ENCODE data around the gene CCDC97.
"Not testable (repeated sequence)": the region's sequence is repeated elsewhere in the genome, so short reads cannot be mapped to it uniquely, and the experiment has no call there.

CCDC97 gene

DNA sequence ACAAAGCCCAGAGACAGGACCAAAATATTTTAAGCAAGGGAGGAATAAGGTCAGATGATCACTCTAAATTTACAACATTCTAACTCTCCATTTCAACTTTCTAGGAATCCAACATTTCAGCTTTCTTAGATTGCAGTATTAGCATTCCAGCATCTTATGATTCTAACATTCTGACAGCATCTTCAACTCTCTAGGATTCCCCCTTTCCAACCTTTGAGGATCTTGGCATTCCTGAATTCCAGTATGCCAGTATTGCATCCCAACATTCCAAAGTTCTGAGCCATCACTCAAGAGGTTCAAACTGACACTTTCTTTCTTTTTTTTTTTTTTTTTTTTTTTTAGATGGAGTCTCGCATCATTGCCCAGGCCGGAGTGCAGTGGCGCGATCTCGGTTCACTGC is 30.0 kb downstream of the CCDC97 start:
- TF ChIP-seq CTCF (IDR thresholded peaks at IDR 0.05; ENCODE audit: low read length, missing control alignments) = no peak
- H3K4me3 ChIP-seq (replicated peaks; ENCODE audit: low read depth, low read length) = no peak overlapping the region
- DNase-seq (ENCODE audit: low read depth) = peak; percentile 56

DNA sequence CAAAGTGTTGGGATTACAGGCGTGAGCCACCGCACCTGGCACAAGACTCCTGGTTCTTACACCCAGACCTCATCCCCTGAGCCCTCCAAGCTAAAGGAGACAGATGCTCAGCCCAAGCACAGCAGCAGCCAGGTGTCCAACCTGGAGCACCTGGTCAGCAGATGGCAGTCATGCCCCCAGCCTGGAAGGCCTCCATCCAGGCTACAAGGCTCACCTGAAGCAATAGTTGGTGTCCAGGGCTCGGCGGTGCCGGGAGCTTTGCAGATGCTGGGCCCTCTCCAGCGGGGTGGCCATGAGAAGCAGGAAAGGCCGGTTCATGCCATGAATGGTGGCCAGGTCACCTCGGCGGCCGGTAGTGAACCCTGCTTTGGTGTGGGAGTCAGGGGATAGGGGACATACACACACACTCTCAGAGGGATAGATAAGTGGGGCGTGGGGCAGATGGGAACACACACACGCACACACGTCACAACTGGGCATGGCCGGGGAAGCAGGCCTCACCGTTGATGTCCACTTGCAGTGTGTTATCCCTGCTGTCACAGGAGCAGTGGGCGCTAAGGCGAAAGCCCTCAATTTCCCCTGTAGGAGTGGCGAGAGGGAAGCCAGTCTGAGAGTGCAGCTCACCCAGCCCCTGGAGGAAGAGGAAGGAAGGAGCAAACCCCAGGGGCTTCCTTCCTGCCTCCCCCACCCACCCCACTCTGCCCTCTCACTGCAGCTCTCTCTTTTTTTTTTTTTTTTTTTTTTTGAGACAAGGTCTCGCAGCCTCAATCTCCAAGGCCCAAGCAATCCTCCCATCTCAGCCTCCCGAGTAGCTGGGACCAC is 31.9 kb downstream of the CCDC97 start:
- H3K4me3 ChIP-seq (replicated peaks; ENCODE audit: low read depth, low read length) = no peak overlapping the region
- TF ChIP-seq CTCF (IDR thresholded peaks at IDR 0.05; ENCODE audit: low read length, missing control alignments) = no peak
- no peak for DNase-seq (ENCODE audit: low read depth)

GRCh38 chr19:41344162-41344561 is 34.2 kb downstream of the CCDC97 start:
- no peak overlapping the region for H3K4me3 ChIP-seq (replicated peaks; ENCODE audit: low read depth, low read length)
- no peak for DNase-seq (ENCODE audit: low read depth)
- no peak for TF ChIP-seq CTCF (IDR thresholded peaks at IDR 0.05; ENCODE audit: low read length, missing control alignments)

- not testable (repeated sequence) for DNase-seq (ENCODE audit: low read depth); H3K4me3 ChIP-seq (replicated peaks; ENCODE audit: low read depth, low read length)
These were observed 36.9 kb downstream of the CCDC97 start for GRCh38 chr19:41346916-41347315.

DNA sequence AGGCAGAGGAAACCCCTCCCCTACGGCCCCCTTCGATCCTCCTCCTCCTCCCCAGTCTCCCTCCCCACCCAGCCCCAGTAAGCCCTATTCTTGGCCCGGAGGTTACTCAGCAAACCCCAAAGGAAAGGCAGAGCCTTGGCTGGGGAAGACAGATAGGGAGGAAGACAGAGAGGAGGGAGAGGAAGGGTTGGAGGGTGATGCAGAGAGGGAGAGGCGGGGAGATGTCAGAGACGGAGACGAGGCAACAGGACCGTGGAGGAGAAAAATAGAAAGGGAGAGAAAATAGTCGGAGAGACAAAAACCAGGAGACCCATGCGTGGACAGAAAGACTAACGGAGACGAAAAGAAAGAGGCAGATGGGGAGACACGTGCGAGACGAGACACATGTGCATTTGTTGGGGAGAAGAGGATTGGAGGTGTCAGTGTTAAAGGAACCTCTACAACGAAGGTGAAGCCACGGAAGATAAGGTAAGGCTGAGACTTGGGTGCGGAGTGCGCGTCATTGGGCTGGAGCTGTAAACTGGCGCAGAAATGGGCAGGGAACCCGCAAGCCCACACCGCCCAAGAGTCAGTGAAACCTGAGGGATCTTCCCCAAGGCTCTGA is 40.9 kb downstream of the CCDC97 start:
- no peak for TF ChIP-seq CTCF (IDR thresholded peaks at IDR 0.05; ENCODE audit: low read length, missing control alignments)
- DNase-seq (ENCODE audit: low read depth) = no peak
- H3K4me3 ChIP-seq (replicated peaks; ENCODE audit: low read depth, low read length) = peak overlapping the region; percentile 93

DNA sequence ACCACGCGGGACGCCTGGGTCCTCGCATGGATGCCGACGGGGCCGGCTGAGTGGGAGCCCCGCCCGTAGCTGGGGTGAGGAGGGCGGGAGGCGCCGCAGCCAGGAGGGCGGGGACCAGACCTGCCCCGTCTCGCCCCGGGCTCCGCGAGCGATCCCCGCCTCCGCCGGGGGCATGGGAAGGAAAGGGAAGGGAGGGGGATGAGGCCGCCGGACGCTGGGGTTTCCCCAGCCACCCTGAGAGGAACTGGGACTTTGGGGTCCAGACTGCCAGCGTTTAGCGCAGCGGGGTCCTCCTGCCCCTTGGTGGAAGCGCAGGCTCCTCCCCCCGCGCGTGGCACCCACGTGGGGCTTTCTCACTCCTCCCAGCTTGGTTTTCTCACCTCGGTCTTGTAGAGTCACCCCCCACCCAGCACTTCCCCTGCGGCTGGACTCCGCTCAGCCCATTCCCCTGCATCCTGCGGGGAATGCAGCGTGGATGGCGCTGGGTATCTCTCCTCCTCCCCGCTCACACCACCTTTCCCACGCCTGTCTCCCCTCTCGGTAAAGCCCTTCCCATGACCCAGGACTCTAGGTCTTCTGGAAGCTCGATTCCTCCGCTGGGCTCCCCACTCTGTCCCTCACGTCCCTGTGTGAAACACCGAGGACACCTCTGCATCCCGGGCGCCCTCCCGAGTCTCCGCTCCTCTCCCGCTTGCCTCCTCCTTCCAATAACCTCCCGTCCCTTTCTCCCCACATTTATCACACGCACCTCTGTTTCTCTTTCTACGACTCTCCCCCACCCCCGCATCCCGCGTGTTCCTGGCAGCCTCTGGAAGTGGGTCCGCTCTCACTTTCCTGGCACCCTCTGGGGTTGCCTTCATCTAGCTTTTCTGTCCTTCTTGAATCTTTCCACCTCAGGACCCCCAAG is 41.6 kb downstream of the CCDC97 start:
- DNase-seq (ENCODE audit: low read depth) = peak; percentile 60
- H3K4me3 ChIP-seq (replicated peaks; ENCODE audit: low read depth, low read length) = peak overlapping the region; percentile 93
- TF ChIP-seq CTCF (IDR thresholded peaks at IDR 0.05; ENCODE audit: low read length, missing control alignments) = no peak

- H3K4me3 ChIP-seq (replicated peaks; ENCODE audit: low read depth, low read length) = peak overlapping the region; percentile 93
- DNase-seq (ENCODE audit: low read depth) = no peak
- TF ChIP-seq CTCF (IDR thresholded peaks at IDR 0.05; ENCODE audit: low read length, missing control alignments) = no peak
These were observed 42.3 kb downstream of the CCDC97 start for GRCh38 chr19:41352279-41352608.

Measured in fibroblast of pulmonary artery (primary cell).